Subcutaneous abdominal adipose tissue (tissue), 5 donors: ENCODE measurements around the gene RFNG.

ENCODE experiments used
- H3K27ac ChIP-seq: one replicate; pipeline ENCODE4 v1.7.0; 2013; ENCODE audit warnings: low read depth, mild to moderate bottlenecking, inconsistent platforms, low read length, moderate library complexity
- H3K27me3 ChIP-seq, 5 donors: one replicate each; pipeline ENCODE4 v1.7.0; 2013; ENCODE audit warnings: low read length in 5 of 5, inconsistent platforms in 1 of 5; ENCODE audit not compliant: control insufficient read depth in 5 of 5, insufficient read depth in 4 of 5
- H3K36me3 ChIP-seq, 5 donors: one replicate each; pipeline ENCODE4 v1.7.0; 2013; ENCODE audit warnings: low read length in 5 of 5; ENCODE audit not compliant: control insufficient read depth in 5 of 5, insufficient read depth in 5 of 5
- H3K4me1 ChIP-seq, 5 donors: one replicate each; pipeline ENCODE4 v1.7.0; 2013; ENCODE audit warnings: low read length in 5 of 5, mild to moderate bottlenecking in 3 of 5, moderate library complexity in 1 of 5; ENCODE audit not compliant: control insufficient read depth in 5 of 5, insufficient read depth in 5 of 5
- H3K4me3 ChIP-seq, 5 donors: one replicate each; pipeline ENCODE4 v1.7.0; 2013; ENCODE audit warnings: low read length in 5 of 5, low read depth in 1 of 5
- H3K9ac ChIP-seq, 5 donors: one replicate each; pipeline ENCODE4 v1.7.0; 2013; ENCODE audit warnings: low read length in 5 of 5, mild to moderate bottlenecking in 4 of 5, moderate library complexity in 3 of 5
- H3K9me3 ChIP-seq, 5 donors: one replicate each; pipeline ENCODE4 v1.7.0; 2013; ENCODE audit warnings: low read length in 5 of 5; ENCODE audit not compliant: control insufficient read depth in 5 of 5
- donor health status: healthy.
- donor health status: healthy.
- donor health status: healthy.
- donor health status: healthy.
- donor health status: healthy.

The RFNG gene

DNA sequence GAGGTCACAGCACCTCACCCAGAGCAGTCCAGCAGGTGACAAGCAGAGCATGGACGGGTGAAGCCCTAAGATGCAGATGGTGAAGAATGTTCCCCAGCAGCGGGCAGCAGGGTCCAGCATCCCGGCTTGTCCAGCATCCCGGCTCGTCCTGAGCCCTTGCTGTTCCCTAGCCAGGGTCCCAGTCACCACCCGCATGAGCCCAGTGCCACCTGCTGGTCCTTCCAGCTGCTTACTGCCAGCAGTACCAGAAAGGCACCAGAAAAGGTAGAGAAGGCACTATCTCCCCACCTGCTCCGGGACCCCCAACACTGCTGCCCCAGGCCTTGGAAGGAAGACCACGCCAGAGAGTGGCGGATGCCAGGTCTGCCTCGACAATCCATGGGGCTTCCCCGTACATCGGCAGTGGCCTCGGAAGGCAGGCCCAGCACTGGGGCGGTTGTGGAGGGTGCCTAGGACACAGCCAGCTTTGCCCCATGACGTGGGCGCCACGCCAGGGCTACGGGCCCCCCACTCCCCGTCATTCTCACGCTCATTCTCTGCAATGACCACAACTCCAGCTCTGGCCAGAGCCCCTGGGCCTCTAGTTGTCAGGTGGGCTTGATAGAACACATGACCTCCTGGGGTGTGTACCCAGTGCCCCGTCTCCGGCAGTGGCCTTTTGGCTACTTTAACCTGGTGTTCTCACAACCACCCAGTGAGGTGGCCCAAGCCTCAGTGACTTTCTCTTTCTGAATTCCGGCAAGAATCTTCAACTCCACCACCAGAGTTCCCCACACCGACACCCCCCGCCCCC, 30.3 kb downstream of the RFNG start:
- no peak overlapping the region for H3K27ac ChIP-seq
- peak overlapping the region in 4 of 5 donors; percentile 54 to 84 (median 82) for H3K4me3 ChIP-seq
- no peaks in the 10 kb centered on the region for H3K9me3 ChIP-seq
- peaks cover 0 to 22% (median 11%) of the 10 kb centered on the region in 5 donors for H3K36me3 ChIP-seq
- peak overlapping the region in 4 of 5 donors; percentile 72 to 85 (median 74) for H3K9ac ChIP-seq
- H3K27me3 ChIP-seq, result peaks cover 0 to 2% (median 0%) of the 10 kb centered on the region in 5 donors
- H3K4me1 ChIP-seq, result peaks cover 6 to 35% (median 31%) of the 10 kb centered on the region in 5 donors

DNA sequence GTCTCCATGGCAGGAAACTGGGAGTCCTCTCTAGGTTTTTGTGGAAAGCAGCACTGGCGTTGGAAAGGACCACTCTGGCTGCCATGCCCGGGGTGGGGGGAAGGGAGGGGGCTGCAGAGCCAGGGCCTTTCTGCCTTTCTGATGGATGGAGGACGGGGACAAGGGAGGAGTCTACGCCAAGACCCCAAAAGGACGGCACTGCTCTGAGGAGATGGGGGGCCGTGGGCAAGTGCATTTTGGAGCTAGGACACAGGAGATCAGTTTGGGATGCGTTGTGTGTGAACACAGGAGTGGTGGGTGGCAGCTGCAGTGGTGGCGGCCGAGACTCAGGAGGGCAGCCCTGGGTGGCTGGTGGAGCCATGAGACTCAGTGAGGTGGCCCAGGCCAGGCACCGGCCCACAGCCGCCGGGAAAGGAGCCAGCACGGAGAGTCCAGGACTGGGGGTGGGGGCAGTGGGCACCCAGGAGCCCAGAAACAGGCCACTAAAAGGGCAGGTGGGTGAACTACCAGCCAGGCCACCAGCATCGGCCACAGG, 31.0 kb downstream of the RFNG start:
- Histone ChIP-seq H3K9ac (no peak overlapping the region), H3K9me3 (no peaks in the 10 kb centered on the region), H3K27me3 (peaks cover 0 to 2% (median 0%) of the 10 kb centered on the region in 5 donors), H3K27ac (no peak overlapping the region), H3K4me1 (peaks cover 6 to 35% (median 31%) of the 10 kb centered on the region in 5 donors), H3K4me3 (no peak overlapping the region), H3K36me3 (peaks cover 0 to 22% (median 11%) of the 10 kb centered on the region in 5 donors)

DNA sequence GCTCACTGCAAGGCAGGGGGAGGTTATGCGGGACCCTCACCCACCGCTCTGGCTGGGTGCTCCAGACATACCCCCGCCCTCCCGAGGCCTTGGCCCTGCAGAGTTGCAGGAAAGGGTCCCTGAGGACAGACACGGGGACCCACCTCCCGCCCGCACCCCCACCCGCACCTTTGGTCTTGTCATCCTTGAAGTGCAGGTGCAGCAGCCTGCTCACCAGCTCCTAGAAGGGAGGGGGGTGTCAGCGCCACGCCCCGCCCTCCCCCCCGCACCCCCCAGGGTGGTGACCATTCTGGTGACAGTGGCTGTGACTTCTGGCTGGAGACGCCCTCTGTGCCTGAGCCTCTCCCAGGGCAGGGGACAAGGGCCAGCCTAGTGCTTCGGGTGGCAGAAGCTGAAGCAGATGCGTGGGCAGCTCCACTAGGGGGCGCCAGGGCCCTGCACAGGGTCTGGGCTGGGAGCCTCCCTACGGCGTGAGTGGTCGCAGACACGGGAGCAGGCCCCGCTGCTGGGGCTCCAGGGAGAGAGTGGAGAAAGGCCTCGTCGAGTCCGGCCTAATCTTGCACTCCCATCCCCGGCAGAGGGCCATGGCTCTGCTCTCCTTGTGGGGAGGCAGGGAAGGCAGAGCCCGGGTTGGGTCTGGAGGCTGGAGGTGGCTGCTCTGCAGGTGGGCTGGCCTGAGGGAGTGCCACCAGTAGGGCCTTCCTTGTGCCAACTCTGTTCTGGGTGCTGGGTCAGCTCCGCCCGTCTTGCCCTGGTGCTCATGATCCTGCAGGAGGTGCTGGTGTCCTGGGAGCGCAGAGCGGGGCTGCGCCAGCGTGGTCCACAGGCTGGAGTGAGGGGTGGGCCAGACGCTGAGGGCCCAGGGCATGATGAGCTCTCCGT, 31.7 kb downstream of the RFNG start:
- Histone ChIP-seq H3K4me1 (peaks cover 6 to 35% (median 31%) of the 10 kb centered on the region in 5 donors), H3K27ac (no peak overlapping the region), H3K27me3 (peaks cover 0 to 2% (median 0%) of the 10 kb centered on the region in 5 donors), H3K9ac (peak overlapping the region in 1 of 5 donors; percentile 81), H3K4me3 (no peak overlapping the region), H3K9me3 (no peaks in the 10 kb centered on the region), H3K36me3 (peaks cover 0 to 22% (median 11%) of the 10 kb centered on the region in 5 donors)

DNA sequence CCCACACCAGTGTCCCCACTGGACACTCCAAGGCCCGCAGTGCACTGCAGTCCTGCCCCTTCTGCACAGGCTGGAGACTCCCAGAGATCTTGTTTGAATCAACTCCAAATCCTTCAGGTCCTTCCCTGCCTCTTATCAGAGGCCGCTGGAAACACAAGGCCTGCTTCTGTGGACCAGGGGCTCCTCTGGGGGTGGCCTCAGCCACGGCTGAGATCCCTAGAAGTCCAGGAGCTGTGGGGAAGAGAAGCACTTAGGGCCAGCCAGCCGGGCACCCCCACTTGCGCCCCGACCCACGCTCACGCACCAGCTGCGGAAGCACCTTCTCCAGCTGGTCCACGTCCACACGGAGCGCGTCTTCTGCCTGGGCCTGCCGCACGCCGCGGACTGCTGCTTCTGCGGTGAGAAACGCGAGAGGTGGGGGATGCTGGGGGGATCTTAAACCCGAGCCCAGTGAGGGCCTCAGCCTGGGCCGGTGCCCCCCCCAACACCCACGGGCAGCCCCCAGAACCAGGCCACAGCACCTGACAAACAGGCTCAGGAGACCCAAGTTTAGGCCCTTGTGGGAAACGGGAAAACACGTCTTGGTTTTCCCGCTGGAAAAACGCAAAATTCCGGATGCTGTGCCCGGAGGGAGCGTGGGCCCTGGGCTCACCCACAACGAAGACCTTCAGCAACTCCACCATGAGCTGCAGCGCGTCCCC, 32.5 kb downstream of the RFNG start:
- Histone ChIP-seq H3K4me1 (peaks cover 6 to 32% (median 27%) of the 10 kb centered on the region in 5 donors), H3K36me3 (peaks cover 0 to 22% (median 11%) of the 10 kb centered on the region in 5 donors)

DNA sequence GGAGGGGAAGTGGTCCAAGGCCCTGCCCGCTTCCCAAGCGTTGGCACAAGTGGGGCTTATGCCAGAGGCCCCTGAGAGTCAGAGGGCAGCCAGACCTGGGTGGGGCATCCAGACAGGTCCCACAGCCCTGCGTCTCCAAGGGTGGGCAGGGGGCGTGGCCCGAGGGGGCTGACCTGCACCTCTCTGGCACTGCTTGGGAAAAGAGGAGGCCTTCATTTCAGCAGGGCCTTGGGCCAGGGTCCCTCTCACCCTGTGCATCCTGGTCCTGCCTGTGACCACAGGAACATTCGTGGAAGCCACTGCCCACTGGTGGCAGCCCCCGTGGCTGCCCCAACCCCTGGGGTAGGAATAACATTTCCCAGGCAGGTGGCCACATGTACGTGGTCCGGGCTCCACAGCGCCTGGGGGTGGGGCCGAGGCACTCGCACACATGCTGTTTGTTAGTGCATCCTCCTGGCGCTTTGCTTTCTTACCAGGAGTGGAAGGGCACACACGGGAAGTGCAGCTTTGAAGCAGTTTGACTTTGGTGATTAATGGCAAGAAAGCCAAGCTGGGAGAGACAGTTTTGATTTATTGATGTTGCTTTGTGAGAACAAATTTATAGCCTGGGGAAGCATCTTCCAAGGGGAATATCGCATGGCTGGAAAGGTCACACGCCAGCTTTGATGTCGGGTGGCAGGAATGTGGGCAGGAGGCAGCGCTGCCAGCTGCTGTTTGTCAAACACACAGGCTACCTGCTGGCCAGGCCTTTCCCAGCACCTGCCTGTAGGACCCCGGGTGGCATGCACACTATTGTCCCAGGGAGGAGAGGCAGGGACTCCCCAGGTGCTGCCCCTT, 33.2 kb downstream of the RFNG start:
- H3K4me1 ChIP-seq, result peaks cover 6 to 24% (median 19%) of the 10 kb centered on the region in 5 donors
- H3K27ac ChIP-seq, result no peak overlapping the region
- H3K36me3 ChIP-seq, result peaks cover 0 to 22% (median 11%) of the 10 kb centered on the region in 5 donors
- H3K9me3 ChIP-seq, result no peaks in the 10 kb centered on the region
- H3K9ac ChIP-seq, result no peak overlapping the region
- no peak overlapping the region for H3K4me3 ChIP-seq
- H3K27me3 ChIP-seq, result peaks cover 0 to 2% (median 0%) of the 10 kb centered on the region in 5 donors

More for the DNA sequence above, 32.5 kb downstream of the RFNG start:
- Histone ChIP-seq H3K9ac (peak overlapping the region in 1 of 5 donors; percentile 81), H3K27me3 (peaks cover 0 to 2% (median 0%) of the 10 kb centered on the region in 5 donors), H3K9me3 (no peaks in the 10 kb centered on the region), H3K4me3 (no peak overlapping the region), H3K27ac (no peak overlapping the region)

DNA sequence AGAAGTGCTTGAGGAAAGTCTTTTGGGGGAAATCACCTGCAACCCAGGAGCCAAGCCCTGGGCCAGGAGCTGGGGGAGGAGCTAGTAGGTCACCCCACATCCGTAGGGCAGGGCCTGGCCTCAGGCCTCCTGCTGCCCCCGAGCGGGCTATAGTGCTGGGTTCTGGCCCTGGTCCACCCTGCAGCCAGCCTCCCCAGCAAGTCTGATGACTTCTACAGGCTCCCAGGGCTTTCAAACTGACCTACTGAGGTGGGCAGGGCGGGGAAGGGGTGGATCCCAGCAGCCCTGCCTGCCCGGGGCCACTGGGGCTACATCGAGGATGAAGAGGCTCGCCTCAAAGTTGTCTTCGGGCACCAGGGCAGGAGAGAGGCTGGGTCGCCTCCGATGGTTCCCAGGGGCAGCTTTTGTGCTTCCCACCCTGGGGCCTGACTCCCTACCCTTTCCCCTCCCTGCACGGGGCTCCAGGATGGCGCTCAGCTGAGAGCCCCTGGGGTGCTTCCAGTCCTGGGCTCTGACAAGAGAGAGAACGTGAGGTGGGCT, 33.9 kb downstream of the RFNG start:
- Histone ChIP-seq H3K27ac (no peak overlapping the region), H3K9ac (no peak overlapping the region), H3K36me3 (peaks cover 0 to 22% (median 11%) of the 10 kb centered on the region in 5 donors), H3K9me3 (no peaks in the 10 kb centered on the region), H3K27me3 (peaks cover 0 to 2% (median 0%) of the 10 kb centered on the region in 5 donors), H3K4me1 (peaks cover 6 to 22% (median 18%) of the 10 kb centered on the region in 5 donors), H3K4me3 (no peak overlapping the region)

DNA sequence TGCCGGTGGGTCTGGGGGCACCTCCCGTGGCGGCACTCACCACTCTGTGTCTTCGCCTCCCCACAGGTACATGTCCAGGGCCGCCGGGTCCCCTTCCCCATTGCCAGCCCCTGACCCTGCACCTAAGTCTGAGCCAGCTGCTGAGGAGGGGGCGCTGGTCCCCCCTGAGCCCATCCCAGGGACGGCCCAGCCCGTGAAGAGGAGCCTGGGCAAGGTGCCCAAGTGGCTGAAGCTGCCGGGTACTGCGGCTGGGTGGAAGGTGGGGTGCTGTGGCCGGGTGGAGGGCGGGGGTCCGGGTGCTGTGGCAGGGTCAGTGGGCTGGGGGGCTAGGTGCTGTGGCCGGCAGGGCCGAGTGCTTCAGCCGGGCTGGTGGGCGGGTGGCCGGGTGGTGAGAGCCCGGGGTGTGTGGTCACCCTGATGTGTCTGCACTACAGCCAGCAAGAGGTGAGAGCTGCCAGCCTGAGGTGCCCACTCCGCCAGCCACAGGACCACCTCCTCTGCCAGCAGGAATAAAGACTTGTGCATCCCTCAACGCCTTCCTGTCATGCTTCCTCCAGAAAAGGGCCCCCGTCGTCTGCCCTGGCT, 34.6 kb downstream of the RFNG start:
- Histone ChIP-seq H3K4me1 (peaks cover 5 to 15% (median 12%) of the 10 kb centered on the region in 5 donors), H3K36me3 (peaks cover 0 to 28% (median 11%) of the 10 kb centered on the region in 5 donors)

DNA sequence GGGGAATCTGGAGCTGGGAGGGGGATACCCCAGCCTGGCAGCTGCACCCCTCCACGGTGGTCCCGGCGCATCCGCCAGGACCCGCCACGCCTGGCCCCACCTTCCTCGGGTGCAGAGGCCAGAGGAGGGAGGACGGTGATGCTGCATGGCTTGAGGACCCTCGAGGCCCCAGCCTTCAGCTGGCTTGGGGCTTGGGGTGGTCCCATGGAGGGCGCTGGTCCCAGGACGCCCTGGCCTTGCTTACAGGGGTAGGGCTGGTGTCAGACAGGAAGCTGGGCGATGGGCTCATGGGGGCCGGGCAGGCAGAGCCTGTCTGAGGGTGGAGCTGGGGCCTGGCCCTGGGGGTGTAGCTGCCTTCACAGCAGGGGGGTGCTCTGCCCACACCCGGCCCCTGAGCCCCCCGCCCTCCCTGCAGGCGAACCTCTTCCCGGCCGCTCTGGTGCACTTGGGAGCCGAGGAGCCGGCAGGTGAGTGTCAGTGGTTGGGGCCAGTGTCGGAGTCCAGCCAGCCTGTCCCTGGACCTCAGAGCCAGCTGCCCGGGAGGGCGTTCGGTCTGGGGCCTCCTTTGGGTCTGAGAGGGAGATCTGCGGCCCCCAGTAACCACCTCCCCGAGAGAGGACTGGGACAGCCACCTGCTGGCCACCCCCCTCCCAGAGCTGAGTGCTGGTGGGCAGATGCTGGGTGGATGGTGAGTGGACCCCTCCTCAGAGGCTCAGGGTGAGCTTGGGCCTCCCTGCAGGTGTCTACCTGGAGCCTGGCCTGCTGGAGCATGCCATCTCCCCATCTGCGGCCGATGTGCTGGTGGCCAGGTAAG, 35.3 kb downstream of the RFNG start:
- H3K4me3 ChIP-seq, result no peak overlapping the region
- no peak overlapping the region for H3K9ac ChIP-seq
- peaks cover 0 to 2% (median 0%) of the 10 kb centered on the region in 5 donors for H3K27me3 ChIP-seq
- peaks cover 3 to 8% (median 5%) of the 10 kb centered on the region in 5 donors for H3K4me1 ChIP-seq
- no peak overlapping the region for H3K27ac ChIP-seq
- peaks cover 0 to 35% (median 18%) of the 10 kb centered on the region in 5 donors for H3K36me3 ChIP-seq
- H3K9me3 ChIP-seq, result no peaks in the 10 kb centered on the region

More for the DNA sequence above, 34.6 kb downstream of the RFNG start:
- Histone ChIP-seq H3K27ac (no peak overlapping the region), H3K9ac (no peak overlapping the region), H3K9me3 (no peaks in the 10 kb centered on the region), H3K4me3 (no peak overlapping the region), H3K27me3 (peaks cover 0 to 2% (median 0%) of the 10 kb centered on the region in 5 donors)
